COLO668 (cell line): ENCODE results near the gene DGKH.
"Not testable (repeated sequence)": the region's sequence is repeated elsewhere in the genome, so short reads cannot be mapped to it uniquely, and the experiment has no call there.

Experiments
- DNase-seq: peaks from one replicate; lab custom pipeline; 2025; ENCODE audit not compliant: unreplicated experiment; lab: John Stamatoyannopoulos, UW

Gene DGKH

DNA sequence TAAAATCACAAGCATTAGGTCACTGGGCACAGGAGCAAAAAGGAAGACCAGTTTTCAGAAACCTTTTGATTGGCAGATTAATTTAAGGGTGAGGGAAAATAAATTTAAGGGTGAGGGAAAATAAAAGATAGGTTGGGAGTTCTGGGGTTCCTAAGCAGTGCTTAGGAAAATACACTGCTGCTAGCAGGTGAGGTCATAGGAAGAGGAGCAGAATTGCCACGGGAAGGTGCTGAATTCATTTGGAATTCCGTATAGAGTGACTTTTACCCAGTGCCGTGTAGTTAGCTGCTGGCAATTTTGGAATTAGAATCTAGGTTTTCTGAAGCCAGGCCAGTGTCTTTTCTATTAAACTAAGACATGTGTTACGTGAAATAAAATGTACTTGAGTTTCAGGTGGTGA, 59.8 kb downstream of the DGKH start:
- DNase-seq: no peak

GRCh38 chr13:42109957-42110356, 61.5 kb downstream of the DGKH start:
- DNase-seq: no peak

DNA sequence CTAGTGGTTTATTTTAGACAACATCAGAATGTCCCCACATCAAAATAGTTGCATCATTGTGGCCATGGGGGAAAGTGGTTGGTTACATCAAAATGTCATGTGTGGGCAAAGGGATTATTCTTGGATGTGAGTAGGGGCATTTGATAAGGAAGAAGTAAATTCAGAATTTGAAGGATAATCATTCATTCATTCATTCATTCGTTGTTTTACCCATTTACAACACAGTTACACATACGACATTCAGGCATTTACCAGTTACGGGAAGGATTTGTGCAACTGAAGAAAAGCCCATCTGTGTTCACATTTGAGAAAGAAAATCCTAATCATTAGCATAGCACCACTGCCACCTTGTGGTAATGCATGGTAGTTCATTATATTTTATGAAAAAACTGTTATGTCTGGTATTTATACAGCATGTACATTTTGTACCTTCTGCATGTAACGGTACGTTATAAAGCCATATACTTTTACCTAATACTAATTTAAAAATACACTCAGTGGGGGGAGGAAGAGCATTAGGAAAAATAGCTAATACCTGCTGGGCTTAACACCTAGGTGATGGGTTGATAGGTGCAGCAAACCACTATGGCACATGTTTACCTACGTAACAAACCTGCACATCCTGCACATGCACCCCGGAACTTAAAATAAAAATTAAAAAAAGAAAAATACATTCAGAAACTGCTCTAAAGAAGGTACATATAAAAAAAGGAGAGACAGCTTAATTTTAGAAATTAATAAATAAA, 62.1 kb downstream of the DGKH start:
- peak; percentile 49 for DNase-seq

- DNase-seq: no peak
Measured at GRCh38 chr13:42112864-42113263, 64.4 kb downstream of the DGKH start.

DNA sequence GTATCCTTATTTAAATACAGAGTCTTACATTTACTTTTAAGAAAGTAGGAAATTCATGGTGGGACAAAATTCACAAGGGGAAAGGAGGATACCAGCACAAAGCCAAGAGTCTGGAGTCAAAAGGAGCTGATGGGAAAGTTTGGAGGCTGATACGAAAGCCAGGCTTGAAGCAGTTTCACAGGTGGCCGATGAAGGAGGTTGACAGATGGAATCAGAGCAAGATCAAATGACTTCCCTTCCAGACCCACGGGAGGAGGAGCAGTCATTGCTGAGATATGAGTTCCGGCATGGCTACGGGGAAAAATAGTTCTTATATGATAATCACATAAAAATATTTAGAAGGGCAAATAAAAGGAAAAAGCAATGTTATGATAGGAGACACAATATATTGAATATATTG, 65.0 kb downstream of the DGKH start:
- no peak for DNase-seq

DNA sequence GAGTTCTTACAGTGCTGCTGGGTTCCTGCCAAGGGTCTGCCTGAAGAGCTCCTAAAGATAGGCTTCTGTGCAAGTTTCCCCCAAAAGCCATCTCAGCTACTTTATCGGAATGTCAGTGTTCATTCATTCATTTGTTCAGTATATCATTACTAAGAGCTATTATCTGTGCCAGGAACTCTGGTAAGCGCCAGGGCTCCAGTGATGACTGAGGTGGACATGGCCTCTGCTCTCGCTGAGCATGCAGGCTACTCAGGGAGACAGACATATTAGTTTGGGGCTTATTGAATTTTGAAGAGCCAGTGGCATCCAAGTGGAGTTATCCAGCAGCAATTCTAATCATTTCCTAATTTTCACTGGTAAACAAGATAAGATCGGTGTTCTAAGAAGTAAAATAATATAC, 65.8 kb downstream of the DGKH start:
- no peak for DNase-seq

DNA sequence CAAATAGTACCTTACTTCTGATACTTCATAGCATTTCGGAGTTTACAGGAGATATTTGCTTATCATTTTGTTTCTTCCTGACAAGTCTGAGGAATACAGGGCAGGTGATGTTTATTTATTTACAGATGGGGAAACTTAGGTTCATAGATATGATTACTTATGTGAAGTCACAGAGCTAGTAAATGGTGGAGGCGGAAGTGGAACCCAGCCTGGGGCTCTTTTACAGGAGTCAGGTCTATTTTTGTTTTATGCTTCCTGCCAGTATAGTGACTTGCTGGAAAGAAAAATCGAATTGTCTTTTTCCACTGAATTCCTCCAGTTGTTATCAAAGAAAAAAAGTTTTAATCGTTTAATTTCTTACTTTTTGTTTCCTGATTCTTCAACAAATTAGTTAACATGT, 66.5 kb downstream of the DGKH start:
- DNase-seq: no peak

GRCh38 chr13:42116225-42116624, 67.8 kb downstream of the DGKH start:
- DNase-seq: no peak

DNA sequence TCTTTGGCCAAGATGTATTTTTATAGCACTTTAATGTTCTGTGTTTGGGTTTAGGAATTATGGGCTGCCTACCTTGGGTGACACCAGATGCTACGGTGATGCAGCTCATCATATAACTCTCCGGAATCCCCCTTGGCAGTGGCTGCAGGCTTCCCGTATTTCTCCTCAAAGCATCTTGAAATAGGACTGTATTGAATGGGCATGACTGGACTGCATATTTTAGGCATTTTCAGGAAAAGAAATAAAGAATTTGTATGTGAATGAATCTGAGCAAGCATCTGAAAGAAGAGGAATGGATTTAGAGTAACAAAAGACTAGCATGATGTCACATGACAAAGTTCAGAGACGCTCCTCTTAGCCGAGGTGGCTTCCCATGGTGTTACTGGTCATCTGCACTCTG, 70.6 kb downstream of the DGKH start:
- no peak for DNase-seq

DNA sequence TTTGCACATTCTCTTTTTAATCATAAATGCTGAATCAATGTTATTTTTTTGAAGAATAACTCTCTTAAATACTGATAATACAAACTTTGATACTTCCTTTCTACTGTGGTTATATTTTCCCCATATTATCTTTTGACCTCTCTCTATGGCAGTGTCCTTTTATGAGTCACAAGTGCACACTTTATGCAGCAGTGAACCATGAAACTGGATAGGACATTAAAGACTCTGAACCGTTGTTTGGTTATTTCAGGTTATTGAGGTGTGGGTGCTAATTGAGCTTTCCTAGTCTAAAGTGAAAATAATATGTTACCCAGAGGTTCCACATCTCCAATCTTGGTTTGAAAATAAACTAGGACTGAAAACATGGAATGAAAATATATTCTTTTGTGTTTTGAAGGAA, 71.4 kb downstream of the DGKH start:
- peak; percentile 51 for DNase-seq

DNA sequence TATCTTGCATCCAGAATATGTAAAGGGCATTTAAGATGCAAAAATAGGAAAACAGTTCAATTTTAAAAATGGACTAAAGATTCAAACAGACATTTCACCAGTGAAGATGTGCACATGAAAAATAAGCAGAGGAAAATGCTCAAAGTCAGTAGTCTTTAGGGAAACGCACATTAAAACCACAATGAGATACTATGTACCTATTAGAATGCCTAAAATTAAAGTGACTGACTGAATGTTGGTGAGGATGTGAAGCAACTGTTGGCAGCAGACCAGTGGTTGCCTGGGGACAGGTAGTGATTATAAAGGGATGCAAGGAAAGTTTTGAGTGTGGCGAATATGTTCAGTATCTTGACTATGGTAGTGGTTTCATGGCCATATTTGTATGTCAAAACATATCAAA, 75.2 kb downstream of the DGKH start:
- no peak for DNase-seq

DNA sequence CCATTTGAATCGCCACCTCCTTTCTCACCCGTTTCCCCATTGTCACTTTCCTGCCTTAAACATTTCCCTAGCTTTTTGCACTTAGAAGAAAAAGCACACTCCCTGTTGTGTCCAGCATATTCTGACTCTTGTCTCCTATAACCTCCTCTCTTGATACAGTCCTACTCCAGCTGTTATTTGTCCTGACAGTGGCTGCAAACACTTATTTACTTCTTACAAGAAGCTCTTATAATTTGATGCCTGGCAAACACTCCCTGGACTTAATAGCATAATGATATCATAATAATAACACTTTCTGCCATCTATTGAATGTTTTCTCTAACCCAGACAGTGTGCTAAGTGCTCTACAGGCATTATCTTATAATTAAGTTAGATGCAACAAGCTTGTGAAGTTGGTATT, 76.6 kb downstream of the DGKH start:
- DNase-seq: no peak

GRCh38 chr13:42127047-42127446, 78.6 kb downstream of the DGKH start:
- no peak for DNase-seq

- no peak for DNase-seq
Measured at GRCh38 chr13:42129033-42129432, 80.6 kb downstream of the DGKH start.

GRCh38 chr13:42136518-42136917, 88.1 kb downstream of the DGKH start:
- no peak for DNase-seq

DNA sequence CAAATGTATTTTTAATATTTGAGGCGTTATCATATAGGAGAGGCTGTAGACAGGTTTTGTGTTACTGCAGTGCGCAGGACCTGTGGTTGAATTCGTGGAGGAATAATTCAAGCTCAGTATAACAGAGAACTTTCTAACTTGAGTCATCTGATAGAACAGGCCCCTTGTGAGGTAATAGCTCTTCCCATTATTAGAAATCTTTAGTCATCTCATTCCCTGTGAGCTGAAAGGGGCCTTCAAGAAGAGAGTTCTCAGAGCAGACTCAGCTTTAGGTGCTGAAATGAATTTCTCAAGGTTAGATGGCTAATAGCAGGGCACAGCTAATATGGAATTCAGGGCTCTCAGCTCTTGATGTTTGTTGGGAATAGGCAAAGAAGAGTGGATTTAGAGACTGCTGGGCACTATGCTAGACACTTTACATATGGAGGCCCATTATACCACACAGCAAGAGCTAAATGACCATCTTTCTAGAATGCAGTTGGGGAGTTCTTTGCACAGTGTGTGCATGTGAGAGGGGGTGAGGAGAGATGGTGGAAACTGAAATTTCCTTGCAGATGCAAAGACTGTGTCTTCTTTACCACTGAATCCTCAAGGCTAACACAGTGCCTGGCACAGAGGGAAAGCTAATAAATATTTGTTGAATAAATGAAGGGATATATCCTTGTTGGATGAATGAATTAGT, 89.5 kb downstream of the DGKH start:
- DNase-seq: no peak

DNA sequence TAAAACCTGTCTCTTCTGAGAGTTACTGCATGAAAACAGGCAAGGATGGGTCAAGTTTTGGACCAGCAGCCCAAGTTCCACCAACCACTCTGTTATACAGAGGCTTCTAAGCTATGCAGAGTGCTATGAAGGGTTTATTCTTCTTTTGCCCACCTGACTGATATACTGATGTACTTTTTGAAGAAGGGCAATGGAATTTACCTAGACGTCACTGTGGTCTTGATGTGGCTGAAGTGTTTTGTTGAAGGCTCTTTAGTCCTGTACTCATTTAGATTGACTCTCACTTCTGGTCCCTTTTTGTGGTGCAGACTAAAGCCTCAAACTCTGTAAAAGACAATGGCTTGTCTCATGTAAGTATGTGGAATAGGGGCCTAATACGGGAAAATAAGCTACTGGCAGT, 92.0 kb downstream of the DGKH start:
- no peak for DNase-seq

DNA sequence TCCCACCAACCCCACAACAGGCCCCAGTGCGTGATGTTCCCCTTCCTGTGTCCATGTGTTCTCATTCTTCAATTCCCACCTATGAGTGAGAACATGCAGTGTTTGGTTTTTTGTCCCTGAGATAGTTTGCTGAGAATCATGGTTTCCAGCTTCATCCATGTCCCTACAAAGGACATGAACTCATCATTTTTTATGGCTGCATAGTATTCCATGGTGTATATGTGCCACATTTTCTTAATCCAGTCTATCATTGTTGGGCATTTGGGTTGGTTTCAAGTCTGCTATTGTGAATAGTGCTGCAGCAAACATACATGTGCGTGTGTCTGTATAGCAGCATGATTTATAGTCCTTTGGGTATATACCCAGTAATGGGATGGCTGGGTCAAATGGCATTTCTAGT, 92.6 kb downstream of the DGKH start:
- DNase-seq: not testable (repeated sequence)

DNA sequence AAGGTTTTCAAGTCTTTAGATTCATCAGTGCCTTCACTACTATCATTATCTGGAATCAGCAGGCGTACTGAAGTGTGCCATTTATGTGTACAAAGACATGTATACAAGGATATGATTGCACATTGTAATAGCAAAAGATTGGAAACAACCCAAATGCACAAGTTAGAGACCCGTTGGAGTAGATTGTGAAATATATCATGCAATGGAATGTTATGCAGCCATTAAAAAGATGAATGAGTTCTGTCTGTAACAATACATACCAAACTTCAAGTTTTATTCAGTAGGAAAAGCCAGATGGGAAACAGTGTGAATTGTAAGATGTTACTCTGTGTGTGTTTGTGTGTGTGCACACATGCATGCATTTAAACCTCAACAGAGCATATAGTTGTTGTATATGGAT, 97.9 kb downstream of the DGKH start:
- DNase-seq: no peak

GRCh38 chr13:42148538-42148937, 100.1 kb downstream of the DGKH start:
- DNase-seq: no peak

- no peak for DNase-seq
Measured at GRCh38 chr13:42149136-42149535, 100.7 kb downstream of the DGKH start.

DNA sequence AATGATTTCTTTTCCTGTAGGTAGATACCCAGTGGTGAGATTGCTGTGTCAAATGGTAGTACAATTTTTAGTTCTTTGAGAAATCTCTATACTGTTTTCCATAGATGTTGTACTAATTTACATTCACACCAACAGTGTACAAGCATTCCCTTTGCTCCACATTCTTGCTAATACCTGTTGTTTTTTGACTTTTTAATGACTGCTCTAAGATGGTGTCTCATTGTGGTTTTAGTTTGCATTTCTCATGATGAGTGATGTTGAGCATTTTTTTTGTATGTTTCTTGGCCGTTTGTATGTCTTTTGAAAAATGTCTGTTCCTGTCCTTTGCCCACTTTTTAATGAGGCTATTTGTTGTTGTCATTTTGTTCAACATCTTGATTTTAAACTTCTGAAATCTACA, 103.3 kb downstream of the DGKH start:
- DNase-seq: no peak

DNA sequence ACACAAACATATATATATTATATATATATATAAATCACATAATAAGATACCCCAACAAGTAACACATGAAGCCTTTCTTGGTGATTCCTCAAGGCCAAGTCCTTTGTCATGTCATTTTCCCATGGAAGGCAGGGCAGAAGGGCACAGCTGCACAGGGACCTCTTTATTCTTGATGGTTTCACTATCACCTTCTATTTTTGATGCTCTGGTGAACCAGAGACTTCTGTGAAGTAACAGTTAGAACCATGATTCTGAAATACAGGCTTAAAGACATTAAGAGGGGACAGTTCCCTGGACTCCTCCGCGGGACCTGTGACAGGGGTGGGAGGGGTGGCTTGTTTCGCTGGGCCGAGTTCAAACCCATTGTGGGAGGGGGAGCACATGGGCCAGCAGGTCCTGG, 104.0 kb downstream of the DGKH start:
- DNase-seq: no peak
